HG03039 (cell line): Measurements from ENCODE around the gene LRP5.
"Not testable (repeated sequence)": the region's sequence is repeated elsewhere in the genome, so short reads cannot be mapped to it uniquely, and the experiment has no call there.

Source experiments
- ATAC-seq: cut with Tn5 transposase; IDR thresholded peaks from one replicate; pipeline ENCODE4 v1.9.1; 2021; ENCODE audit warnings: mild to moderate bottlenecking, moderate library complexity; ENCODE audit not compliant: unreplicated experiment

Gene LRP5

GRCh38 chr11:68413591-68413999, 101.2 kb downstream of the LRP5 start:
- no peak for ATAC-seq

DNA sequence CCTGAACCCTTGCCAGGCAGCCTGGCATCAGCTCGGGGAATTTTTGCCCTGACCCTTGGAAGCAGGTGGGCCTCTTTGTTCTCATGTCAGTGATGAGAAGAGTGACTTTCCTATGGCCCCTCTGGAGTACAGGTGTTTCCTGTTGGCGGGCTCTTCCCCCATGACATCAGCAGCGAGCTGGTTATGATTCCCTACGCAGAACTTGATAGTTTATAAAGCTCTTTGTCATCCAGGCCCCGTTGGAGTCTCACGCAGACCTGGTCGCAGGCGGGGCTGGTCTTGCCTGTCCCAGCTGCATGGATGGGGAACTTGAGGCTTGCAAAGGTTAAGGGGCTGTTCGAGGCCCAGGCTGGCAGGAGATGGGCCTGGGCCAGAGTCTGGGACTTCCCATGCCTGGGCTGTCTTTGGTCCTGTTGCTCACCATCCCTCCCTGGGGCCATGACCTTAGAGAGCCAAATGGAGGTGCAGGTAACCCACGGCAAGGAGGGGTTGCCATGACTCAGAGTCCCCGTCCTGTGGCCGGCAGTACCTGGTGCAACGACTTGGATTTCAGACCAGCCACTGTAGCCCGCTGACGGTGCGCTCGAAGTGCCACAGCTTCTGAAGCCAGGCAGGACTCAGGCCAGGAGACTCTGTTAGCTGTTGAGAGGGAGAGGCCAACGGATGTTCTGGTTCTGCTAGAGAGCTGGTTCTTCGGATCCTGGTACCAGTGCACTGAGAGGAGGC, 102.3 kb downstream of the LRP5 start:
- no peak for ATAC-seq

- ATAC-seq, result no peak
Observed at GRCh38 chr11:68416070-68416578, 103.7 kb downstream of the LRP5 start.

- no peak for ATAC-seq
Observed at GRCh38 chr11:68418648-68419047, 106.3 kb downstream of the LRP5 start.

- ATAC-seq, result no peak
Observed at GRCh38 chr11:68420171-68420570, 107.8 kb downstream of the LRP5 start.

DNA sequence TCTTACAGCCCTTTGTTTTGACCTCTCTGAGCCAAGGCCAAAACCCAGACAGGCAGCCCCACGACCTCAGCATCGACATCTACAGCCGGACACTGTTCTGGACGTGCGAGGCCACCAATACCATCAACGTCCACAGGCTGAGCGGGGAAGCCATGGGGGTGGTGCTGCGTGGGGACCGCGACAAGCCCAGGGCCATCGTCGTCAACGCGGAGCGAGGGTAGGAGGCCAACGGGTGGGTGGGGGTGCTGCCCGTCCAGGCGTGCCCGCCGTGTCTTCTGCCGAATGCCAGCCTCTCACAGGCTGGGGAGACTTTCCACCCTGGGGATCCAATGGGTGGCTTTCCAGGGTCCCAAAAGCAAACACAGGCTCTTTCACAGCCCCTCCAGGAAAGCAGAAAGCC, 111.1 kb downstream of the LRP5 start:
- no peak for ATAC-seq

- no peak for ATAC-seq
Observed at GRCh38 chr11:68424101-68424632, 111.8 kb downstream of the LRP5 start.

- ATAC-seq, result no peak
Observed at GRCh38 chr11:68424981-68425865, 112.8 kb downstream of the LRP5 start.

GRCh38 chr11:68425866-68426380, 113.5 kb downstream of the LRP5 start:
- no peak for ATAC-seq

- ATAC-seq, result no peak
Observed at GRCh38 chr11:68429661-68430060, 117.3 kb downstream of the LRP5 start.

- ATAC-seq, result no peak
Observed at GRCh38 chr11:68430384-68430783, 118.0 kb downstream of the LRP5 start.

- no peak for ATAC-seq
Observed at GRCh38 chr11:68430801-68431200, 118.4 kb downstream of the LRP5 start.

- no peak for ATAC-seq
Observed at GRCh38 chr11:68431984-68432645, 119.7 kb downstream of the LRP5 start.

DNA sequence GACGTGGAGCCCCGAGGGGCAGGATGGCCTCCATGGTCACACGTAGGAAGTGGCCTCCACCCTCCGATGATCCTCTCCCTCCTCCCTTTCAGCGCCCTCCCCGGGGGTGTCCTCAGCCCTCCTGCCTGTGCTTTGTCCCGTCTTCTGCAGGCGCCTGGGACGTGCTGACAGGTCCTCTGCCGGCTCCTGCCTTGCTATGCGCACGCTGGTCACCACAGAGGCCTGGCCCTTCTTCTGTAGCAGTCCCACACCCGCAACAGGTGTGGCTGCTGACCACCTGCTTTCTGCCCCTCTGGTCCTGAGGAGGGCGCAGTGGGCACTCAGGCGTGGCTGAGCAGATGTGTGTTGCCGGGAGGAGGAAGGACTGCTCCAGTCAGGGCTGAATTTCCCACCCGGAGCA, 120.5 kb downstream of the LRP5 start:
- no peak for ATAC-seq

DNA sequence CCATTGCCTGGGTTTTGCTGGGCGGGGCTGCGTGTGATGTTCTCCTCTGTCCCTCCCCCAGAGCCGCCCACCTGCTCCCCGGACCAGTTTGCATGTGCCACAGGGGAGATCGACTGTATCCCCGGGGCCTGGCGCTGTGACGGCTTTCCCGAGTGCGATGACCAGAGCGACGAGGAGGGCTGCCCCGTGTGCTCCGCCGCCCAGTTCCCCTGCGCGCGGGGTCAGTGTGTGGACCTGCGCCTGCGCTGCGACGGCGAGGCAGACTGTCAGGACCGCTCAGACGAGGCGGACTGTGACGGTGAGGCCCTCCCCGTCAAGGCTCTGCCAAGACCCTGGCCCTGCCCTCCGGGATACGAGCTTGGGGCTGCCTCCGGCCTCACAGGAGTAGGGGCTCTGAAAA, 121.2 kb downstream of the LRP5 start:
- no peak for ATAC-seq

- ATAC-seq, result not testable (repeated sequence)
Observed at GRCh38 chr11:68434159-68434558, 121.8 kb downstream of the LRP5 start.

GRCh38 chr11:68436162-68436888, 123.9 kb downstream of the LRP5 start:
- no peak for ATAC-seq

DNA sequence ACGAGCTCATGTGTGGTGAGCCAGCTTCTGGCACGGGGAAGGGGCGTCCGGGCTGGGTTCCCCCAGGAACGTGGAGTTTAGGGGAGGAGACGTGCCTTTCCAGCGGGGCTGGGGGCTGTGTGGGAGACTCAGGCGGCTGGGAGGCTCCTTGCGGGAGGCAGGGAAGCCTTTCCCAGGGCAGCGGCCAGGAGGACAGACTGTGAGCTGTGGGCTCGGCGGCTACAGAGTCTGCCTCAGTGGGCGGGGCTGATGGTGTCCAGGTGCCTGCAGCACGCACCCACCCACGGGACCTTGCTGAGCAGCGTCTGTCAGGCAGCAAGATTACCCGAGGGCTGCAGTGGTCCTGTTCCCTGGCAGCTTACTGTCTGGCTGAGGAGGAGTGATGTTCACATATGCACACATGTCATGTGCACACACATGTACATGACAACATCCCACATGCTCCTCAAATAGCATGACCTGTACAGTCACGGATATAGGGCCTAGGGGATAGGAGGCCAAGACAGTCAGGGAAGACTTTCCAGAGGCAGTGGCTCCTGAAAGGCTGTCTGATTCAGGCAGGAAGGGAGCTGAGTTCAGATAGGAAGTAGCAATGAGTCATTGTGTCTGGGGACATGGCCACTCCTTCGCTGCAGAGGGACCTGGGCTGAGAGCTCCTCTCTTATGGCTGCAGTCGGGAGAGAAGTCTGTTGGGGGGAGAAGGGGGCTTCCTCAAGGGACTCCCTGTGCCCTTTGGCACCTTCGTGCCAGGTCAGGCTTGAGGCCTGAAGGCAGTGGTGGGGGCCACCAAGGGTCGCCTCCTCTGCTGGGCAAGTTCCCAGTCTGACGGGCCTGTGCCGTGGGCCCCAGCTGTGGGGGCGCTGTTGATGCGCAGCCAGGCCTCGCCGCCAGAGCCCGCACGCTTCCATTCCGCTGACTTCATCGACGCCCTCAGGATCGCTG, 124.9 kb downstream of the LRP5 start:
- ATAC-seq, result no peak
